ENCODE results near the gene TMEM52.

TMEM52 gene

GRCh38 chr1:1920057-1920607, 1.1 kb upstream of the TMEM52 start:
- no peak for TF ChIP-seq ZFP30 (CRISPR knock-in tag; IDR thresholded peaks at IDR 0.05)
- TF ChIP-seq CREB5 (CRISPR knock-in tag; IDR thresholded peaks at IDR 0.05; ENCODE audit: low read depth), result no peak
- no peak for TF ChIP-seq PPARA (CRISPR knock-in tag; IDR thresholded peaks at IDR 0.05; ENCODE audit: borderline replicate concordance)
- TF ChIP-seq CSDC2 (CRISPR knock-in tag; IDR thresholded peaks at IDR 0.05), result no peak
- no peak for TF ChIP-seq RARB (CRISPR knock-in tag; IDR thresholded peaks at IDR 0.05)
- TF ChIP-seq GLIS3 (CRISPR knock-in tag; IDR thresholded peaks at IDR 0.05), result no peak
- no peak for TF ChIP-seq ZC3H10 (CRISPR knock-in tag; IDR thresholded peaks at IDR 0.05)
- no peak for TF ChIP-seq ISL1 (CRISPR knock-in tag; IDR thresholded peaks at IDR 0.05)
- TF ChIP-seq OSR1 (CRISPR knock-in tag; IDR thresholded peaks at IDR 0.05), result no peak
- no peak for TF ChIP-seq ZFP3 (CRISPR knock-in tag; IDR thresholded peaks at IDR 0.05)
- no peak for TF ChIP-seq SNAI2 (CRISPR knock-in tag; IDR thresholded peaks at IDR 0.05)
- TF ChIP-seq CSRNP3 (CRISPR knock-in tag; IDR thresholded peaks at IDR 0.05), result no peak
- no peak for ATAC-seq

GRCh38 chr1:1919304-1920056, 401 bp upstream of the TMEM52 start:
- no peak for TF ChIP-seq TOX (CRISPR knock-in tag; IDR thresholded peaks at IDR 0.05; ENCODE audit: borderline replicate concordance)
- no peak for TF ChIP-seq ZNF565 (CRISPR knock-in tag; conservative IDR thresholded peaks at IDR 0.05; ENCODE audit: low read depth)
- TF ChIP-seq CSDC2 (CRISPR knock-in tag; IDR thresholded peaks at IDR 0.05), result no peak
- TF ChIP-seq OSR1 (CRISPR knock-in tag; IDR thresholded peaks at IDR 0.05), result no peak
- no peak for TF ChIP-seq TSHZ2 (CRISPR knock-in tag; IDR thresholded peaks at IDR 0.05)
- TF ChIP-seq ZFP30 (CRISPR knock-in tag; IDR thresholded peaks at IDR 0.05), result no peak
- no peak for TF ChIP-seq RARB (CRISPR knock-in tag; IDR thresholded peaks at IDR 0.05)
- TF ChIP-seq ZNF8 (CRISPR knock-in tag; IDR thresholded peaks at IDR 0.05), result no peak
- TF ChIP-seq TCF4 (CRISPR knock-in tag; IDR thresholded peaks at IDR 0.05; ENCODE audit: borderline replicate concordance), result no peak
- TF ChIP-seq ZNF70 (CRISPR knock-in tag; IDR thresholded peaks at IDR 0.05), result no peak
- no peak for TF ChIP-seq POU6F1 (CRISPR knock-in tag; IDR thresholded peaks at IDR 0.05; ENCODE audit: borderline replicate concordance, low read depth)
- TF ChIP-seq ZC3H10 (CRISPR knock-in tag; IDR thresholded peaks at IDR 0.05), result no peak
- no peak for TF ChIP-seq CSRNP3 (CRISPR knock-in tag; IDR thresholded peaks at IDR 0.05)
- TF ChIP-seq ARNTL (CRISPR knock-in tag; IDR thresholded peaks at IDR 0.05; ENCODE audit: borderline replicate concordance, low read depth), result no peak
- no peak for TF ChIP-seq PPARA (CRISPR knock-in tag; IDR thresholded peaks at IDR 0.05; ENCODE audit: borderline replicate concordance)
- TF ChIP-seq ZFP3 (CRISPR knock-in tag; IDR thresholded peaks at IDR 0.05), result no peak
- TF ChIP-seq BACH2 (CRISPR knock-in tag; IDR thresholded peaks at IDR 0.05; ENCODE audit: borderline replicate concordance), result no peak

More at GRCh38 chr1:1919304-1920056, 401 bp upstream of the TMEM52 start:
- peak; percentile 88 for ATAC-seq

All from SK-N-SH treated with all-trans-retinoic acid at 6 μM for 48 hours (cell line).